Bone marrow (tissue), 2 donors: ENCODE results near the gene IL17RC.
A peak's percentile ranks its signal among the peaks of the same experiment; 100 is the strongest.

Experiments used
- DNase-seq, 2 donors: peaks; one replicate each; lab custom pipeline; 2025; lab: John Stamatoyannopoulos, UW

Gene IL17RC

DNA sequence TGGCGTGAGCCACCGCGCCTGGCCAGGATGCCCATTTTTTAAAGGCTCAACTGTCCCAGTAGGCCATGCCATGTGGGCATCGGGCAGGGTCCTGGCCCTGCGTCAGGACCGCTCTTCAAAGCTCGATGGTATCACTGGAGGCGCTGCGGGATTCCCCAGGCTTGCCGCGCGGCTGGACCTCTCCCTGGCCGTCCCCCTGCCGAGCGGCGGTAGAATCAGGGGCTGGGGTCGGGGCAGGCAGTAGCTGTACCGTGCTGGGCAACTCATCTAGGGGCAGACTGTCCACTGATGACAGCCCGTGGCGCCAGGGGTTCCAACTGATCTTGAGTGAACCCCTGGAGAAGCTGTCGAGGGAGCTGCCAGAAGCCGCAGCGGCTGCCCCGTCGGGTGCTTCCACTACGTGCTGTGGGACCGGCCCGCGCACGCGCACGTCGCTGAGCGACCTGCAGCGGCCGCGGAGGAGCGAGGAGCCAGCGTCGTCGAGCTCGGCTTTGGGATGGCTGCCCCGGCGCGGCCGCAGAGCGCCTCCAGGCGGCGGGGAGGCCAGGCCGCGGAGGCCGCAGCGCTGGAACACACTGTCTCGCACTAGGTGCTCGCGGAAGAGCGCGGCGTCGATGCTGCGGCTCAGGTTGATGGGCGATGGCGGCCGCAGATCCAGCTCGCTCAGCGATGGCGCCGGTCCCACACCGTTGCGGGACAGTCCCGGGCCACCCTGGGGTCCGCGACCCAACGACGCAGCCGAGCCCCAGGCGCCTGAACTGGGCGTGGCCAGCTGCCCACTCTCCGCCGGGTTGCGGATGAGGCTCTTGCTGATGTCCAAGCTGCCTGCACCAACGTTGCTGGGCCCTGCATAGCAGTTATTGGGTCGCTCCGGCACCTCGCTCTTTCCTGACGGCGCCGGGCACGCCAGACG lies 29.5 kb downstream of the IL17RC start:
- DNase-seq, result peak in 1 of 2 donors; percentile 10

DNA sequence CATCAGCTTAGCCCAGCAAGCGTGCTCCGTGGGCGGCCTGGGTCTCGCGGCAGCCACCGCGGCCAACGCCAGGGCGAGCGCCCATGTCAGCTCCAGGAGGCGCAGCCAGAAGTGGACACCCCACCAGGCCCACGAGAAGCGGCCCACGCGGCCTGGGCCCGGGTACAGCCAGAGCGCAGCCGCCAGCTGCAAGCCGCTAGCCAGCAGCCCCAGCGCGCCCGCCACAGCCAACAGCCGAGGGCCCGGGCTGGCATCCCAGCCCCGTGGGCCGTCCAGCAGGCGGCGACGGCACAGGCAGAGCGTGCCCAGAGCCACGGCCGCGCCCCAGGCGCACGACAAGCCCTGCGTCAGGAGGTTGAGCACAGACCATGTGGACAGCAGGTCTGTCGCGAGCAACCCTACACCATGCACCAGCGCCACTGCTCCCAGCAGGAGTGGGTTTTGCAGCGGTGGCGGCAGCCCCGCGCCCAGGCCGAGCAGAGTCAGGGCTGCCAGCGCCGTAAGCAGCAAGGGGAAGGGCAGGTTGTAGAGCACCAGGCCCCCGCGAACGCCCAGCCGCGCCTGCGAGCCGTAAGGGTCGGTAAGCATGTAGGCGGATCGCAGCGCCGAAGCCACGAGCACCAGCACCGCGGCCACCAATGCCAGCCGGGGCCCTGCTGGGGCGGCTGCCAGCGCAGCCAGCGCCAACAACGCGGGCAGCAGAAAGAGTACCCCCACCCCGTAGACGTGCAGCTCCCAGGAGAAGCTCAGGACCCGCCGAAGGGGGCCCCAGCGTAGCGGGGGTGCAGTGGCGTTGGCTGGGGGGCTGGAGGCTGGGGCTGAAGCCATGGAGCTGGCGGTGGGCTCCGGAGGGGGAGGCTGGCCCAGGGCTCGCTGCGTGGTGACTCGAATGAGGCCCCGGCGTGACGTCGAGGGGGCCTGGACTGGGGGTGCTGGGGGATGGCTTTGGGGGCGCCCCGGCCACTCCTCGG lies 30.4 kb downstream of the IL17RC start:
- no peak for DNase-seq

DNA sequence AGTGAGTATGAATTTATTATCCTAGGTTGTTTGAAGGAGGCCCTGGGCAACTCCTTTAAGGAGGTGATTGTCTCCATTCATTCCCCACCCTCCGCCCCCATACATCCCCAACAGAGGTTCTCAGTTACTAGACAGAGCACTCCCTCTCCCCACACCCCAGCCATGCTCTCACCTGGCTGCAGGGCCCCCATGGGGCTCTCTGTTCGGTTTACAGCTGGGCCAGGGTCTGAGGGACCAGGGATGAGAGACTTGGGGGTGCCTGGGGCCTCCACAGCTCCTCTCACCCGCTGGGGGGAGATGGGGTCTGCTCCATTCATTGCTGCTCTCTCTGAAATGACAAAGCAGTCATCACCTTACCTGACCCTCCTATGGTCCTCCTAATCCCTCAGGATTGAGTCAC lies 31.7 kb downstream of the IL17RC start:
- no peak for DNase-seq

DNA sequence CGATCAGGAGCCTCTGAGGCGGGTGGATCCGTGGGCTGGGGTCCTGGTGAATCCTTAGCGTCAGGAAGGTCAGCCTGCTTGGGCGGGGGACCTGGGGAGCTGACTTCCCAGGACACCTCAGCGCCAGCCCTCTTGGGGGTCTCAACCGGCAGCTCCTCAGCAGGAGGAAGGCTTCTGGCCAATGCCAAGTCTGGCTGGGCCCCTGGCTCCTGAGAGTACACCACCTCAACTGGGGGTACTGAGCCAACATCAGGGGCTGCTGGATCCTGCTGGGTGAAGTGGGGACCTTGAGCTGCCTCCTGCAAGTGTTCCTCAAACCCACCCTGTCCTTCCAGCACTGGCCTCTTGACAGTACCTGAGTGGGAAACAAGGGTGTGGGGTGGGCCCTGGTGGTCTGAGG lies 32.2 kb downstream of the IL17RC start:
- DNase-seq, result no peak

DNA sequence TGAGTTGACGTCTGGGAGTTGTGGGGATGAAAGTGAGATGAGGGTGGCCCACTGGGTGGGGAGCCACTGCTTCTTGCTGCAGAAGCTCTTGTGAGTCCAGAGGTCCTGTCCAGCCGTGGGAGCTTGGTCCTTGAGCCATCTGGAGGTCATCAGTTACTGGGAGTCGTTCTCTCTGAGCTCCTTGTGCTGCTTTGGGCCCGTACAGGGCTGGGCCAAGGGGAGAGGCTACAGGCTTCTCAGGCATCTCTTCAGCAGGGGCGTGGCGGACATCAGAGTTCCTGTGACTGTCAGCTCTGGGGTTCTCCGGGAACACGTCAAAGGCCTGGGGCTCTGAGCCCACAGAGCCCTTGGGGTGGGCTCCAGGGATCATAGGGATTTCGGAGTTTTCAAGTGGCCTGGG lies 32.7 kb downstream of the IL17RC start:
- no peak for DNase-seq

- DNase-seq, result peak in 1 of 2 donors; percentile 9
These were observed 34.2 kb downstream of the IL17RC start for GRCh38 chr3:9951126-9951525.

DNA sequence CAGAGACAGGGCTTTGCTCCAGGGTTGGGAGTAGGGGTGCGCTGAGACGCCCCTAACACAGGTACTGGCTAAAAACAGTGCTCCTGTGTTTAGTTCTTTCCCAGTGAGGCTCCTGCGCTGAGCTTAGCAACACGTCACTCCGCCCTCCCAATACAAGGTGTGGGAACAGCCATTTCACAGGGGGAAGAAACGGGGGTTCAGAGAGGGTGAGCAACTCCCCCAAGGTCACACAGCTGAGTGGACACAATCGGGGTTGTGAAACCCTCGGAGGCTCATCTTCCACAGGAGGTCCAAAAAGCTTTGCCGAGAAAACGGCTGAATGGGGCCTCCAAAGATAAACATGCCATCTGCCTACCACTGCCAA lies 34.7 kb downstream of the IL17RC start:
- DNase-seq, result no peak

- peak in 1 of 2 donors; percentile 30 for DNase-seq
These were observed 35.3 kb downstream of the IL17RC start, which contains the start of gene PRRT3 for GRCh38 chr3:9951962-9952805. PRRT3 (minus strand) TSS chr3:9952408; CDS start chr3:9950115, 2,293 bp downstream.

- DNase-seq, result no peak
These were observed 38.2 kb downstream of the IL17RC start for GRCh38 chr3:9955067-9955502.

- DNase-seq, result no peak
These were observed 38.9 kb downstream of the IL17RC start for GRCh38 chr3:9955611-9956352.

- DNase-seq, result no peak
These were observed 40.3 kb downstream of the IL17RC start for GRCh38 chr3:9957214-9957613.

DNA sequence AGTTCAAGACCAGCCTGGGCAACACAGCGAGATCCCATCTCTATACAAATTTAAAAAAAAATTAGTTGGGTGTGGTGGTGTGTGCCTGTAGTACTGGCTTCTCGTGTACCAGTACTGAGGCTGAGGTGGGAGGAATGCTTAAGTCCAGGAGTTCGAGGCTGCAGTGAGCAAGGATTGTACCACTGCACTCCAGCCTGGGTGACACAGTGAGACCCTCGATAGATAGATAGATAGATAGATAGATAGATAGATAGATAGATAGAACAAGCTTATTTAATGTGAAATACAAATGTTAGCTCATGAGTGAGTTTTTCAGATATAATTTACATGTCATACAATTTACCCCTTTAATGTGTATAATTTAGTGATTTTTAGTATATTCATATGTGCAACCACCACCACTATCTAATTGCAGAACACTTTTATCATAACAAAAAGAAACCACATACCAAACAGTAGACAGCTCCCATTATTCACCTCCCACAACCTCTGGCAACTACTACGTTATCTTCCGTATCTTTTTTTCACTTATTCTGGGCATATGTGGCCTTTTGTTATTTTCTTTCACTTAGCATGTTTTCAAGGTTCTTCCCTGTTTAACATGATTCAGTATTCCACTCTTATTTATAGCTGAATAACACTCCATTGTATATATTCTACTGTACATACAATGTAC lies 48.4 kb downstream of the IL17RC start:
- no peak for DNase-seq

DNA sequence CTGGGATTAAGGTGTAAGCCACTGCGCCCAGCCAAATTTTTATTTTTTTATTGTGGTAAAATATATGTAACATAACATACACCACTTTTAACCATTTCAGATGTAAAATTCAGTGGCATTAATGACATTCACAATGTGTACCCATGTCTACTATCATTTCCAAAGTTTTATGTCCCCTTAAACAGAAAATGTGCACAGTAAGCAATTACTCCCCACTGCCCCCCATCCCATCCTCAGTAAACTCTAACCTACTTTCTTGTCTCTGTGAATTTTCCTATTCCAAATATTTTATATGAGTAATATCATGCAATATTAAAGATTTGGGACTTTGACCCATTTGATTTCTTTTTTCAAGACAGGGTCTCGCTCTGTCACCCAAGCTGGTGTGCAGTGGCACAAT lies 49.9 kb downstream of the IL17RC start:
- DNase-seq, result no peak

DNA sequence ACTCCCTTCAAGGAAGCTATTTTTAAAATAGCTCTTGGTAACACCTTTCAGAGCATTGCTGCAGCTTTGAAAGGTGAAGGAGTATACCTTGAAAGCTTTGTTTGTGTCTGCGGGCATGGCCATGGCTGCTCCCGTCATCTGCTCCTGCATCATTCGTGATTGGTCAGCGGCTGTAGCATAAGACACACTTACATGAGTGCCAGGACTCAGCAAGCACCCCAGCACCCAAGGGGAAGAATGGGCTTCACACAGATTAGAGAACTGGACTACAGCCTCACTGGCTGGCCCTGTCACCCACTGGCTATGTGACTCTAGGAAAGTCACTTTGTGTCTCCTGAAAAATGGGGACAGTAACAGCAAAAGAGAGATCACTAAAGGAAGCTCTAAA lies 52.7 kb downstream of the IL17RC start:
- no peak for DNase-seq

DNA sequence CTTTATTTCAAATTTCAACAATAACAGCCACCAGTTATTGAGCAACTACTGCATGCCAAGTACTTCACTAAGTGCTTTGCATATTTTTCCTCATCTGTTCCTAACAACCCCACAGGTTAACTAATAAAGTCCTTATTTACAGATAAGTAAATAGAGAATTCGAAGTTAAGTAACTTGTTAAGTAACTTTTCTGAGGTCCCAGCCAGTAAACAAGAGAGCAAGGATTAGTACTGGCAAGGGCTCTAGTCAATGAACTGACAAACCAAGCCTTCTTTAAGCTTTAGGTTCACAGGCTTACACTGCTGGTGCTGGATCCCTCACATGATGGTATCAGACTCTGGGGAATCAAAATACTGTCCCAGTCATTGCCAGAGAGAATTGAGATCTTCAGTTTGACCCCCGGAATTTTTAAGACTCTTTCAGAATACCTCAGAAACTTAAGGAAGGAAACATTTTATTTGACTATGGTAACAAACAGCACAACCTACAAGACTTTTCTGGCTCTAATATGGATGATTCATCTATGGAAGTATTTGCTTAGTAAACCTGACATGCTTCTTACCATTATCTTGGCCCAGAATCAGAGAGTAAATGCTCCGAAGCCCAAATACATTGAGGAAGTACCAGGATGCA lies 53.2 kb downstream of the IL17RC start:
- DNase-seq, result no peak

GRCh38 chr3:9976721-9977709 lies 60.1 kb downstream of the IL17RC start:
- peak in 1 of 2 donors; percentile 98 for DNase-seq

DNA sequence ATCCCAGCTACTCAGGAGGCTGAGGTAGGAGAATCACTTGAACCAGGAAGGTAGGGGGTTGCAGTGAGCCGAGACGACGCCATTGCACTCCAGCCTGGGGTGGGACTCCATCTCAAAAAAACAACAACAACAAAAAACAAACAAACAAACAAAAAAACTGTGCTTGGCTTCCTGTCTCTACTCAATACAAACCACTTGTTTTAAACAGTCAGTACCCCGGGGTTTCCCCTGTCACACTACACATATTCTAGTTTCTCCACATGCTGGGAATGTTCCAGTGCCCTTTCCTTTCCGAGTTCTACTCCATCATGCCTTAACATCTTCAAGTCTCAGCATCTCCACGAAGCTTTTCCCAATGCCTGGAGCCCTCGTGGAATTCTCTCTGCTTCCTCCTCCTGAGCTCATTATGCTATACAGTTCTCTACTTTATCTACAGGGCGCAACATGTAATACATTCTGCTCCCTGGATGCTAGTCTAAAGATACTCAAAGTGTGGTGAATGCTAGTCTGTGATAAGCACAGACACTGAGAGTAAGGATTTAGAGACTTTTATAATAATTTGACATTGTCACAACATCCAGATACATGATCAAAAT lies 61.9 kb downstream of the IL17RC start:
- DNase-seq, result no peak

DNA sequence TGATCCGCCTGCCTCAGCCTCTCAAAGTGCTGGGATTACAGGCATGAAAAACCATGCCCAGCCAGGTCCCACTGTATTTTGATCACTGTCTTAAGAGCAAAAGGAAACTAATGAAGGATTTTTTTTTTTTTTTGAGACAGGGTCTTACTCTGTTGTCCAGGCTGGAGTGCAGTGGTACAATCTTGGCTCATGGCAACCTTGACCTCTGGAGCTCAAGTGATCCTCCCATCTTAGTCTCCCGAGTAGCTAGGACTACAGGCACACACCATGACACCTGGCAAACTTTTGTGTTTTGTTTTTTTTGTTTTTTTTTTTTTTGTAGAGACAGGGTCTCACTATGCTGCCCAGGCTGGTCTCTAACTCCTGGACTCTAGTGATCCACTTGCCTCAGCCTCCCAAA lies 63.4 kb downstream of the IL17RC start:
- no peak for DNase-seq
